Measurements from ENCODE around the gene ENTPD3.

ENTPD3 gene

GRCh38 chr3:40427045-40427669, 40.2 kb downstream of the ENTPD3 start:
- no peak for TF ChIP-seq CTCF (conservative IDR thresholded peaks at IDR 0.05; ENCODE audit: low read depth, low read length)

GRCh38 chr3:40432793-40433192, 45.8 kb downstream of the ENTPD3 start:
- no peak for TF ChIP-seq CTCF (conservative IDR thresholded peaks at IDR 0.05; ENCODE audit: low read depth, low read length)

More at GRCh38 chr3:40427045-40427669, 40.2 kb downstream of the ENTPD3 start:
- DNase-seq (ENCODE audit: low read depth): no peak
- no peak overlapping the region for H3K4me3 ChIP-seq (ENCODE audit: low read length)

GRCh38 chr3:40437889-40438288, 50.9 kb downstream of the ENTPD3 start:
- no peak for DNase-seq (ENCODE audit: low read depth)
- no peak overlapping the region for H3K4me3 ChIP-seq (ENCODE audit: low read length)
- no peak for TF ChIP-seq CTCF (conservative IDR thresholded peaks at IDR 0.05; ENCODE audit: low read depth, low read length)

More at GRCh38 chr3:40432793-40433192, 45.8 kb downstream of the ENTPD3 start:
- DNase-seq (ENCODE audit: low read depth): no peak
- H3K4me3 ChIP-seq (ENCODE audit: low read length): no peak overlapping the region

GRCh38 chr3:40445062-40445461, 58.1 kb downstream of the ENTPD3 start:
- no peak for TF ChIP-seq CTCF (conservative IDR thresholded peaks at IDR 0.05; ENCODE audit: low read depth, low read length)
- no peak overlapping the region for H3K4me3 ChIP-seq (ENCODE audit: low read length)
- no peak for DNase-seq (ENCODE audit: low read depth)

- no peak for TF ChIP-seq CTCF (conservative IDR thresholded peaks at IDR 0.05; ENCODE audit: low read depth, low read length)
- no peak overlapping the region for H3K4me3 ChIP-seq (ENCODE audit: low read length)
- no peak for DNase-seq (ENCODE audit: low read depth)
Measured at GRCh38 chr3:40445880-40446279, 58.9 kb downstream of the ENTPD3 start.

GRCh38 chr3:40450438-40450837, 63.5 kb downstream of the ENTPD3 start:
- no peak for DNase-seq (ENCODE audit: low read depth)
- no peak for TF ChIP-seq CTCF (conservative IDR thresholded peaks at IDR 0.05; ENCODE audit: low read depth, low read length)
- no peak overlapping the region for H3K4me3 ChIP-seq (ENCODE audit: low read length)

- no peak for DNase-seq (ENCODE audit: low read depth)
- H3K4me3 ChIP-seq (ENCODE audit: low read length): no peak overlapping the region
- TF ChIP-seq CTCF (conservative IDR thresholded peaks at IDR 0.05; ENCODE audit: low read depth, low read length): no peak
Measured at GRCh38 chr3:40451551-40451950, 64.6 kb downstream of the ENTPD3 start.
